Mesendoderm (in vitro differentiated cells): ENCODE data around the gene TMPRSS3.

ENCODE experiments used
- DNase-seq: peaks from one replicate; pipeline ENCODE4 v3.0.0; 2013
- H2AK5ac ChIP-seq: 2 replicates; pipeline ENCODE4 v1.6.1; 2013; ENCODE audit warnings: low read length, inconsistent platforms
- H2BK120ac ChIP-seq: 2 replicates; pipeline ENCODE4 v1.6.1; 2013; ENCODE audit warnings: low read depth, mild to moderate bottlenecking, low read length, moderate library complexity, mixed read lengths
- H2BK15ac ChIP-seq: replicated peaks from 2 replicates; pipeline ENCODE4 v1.6.1; 2013; ENCODE audit warnings: low read depth, mild to moderate bottlenecking, moderate library complexity
- H2BK5ac ChIP-seq: 2 replicates; pipeline ENCODE4 v1.6.1; 2013; ENCODE audit warnings: low read length, inconsistent platforms
- H3K18ac ChIP-seq: 2 replicates; pipeline ENCODE4 v1.6.1; 2013; ENCODE audit warnings: mild to moderate bottlenecking, low read length, mixed read lengths
- H3K23ac ChIP-seq: one replicate; pipeline ENCODE4 v1.6.1; 2013; ENCODE audit warnings: low read length
- H3K27ac ChIP-seq: 2 replicates; pipeline ENCODE4 v1.5.1; 2013; ENCODE audit warnings: low read depth, mild to moderate bottlenecking, inconsistent platforms, low read length, moderate library complexity
- H3K27me3 ChIP-seq: 2 replicates; pipeline ENCODE4 v1.6.1; 2013; ENCODE audit warnings: low read length, control low read depth, mild to moderate bottlenecking, inconsistent platforms; ENCODE audit not compliant: insufficient read depth, poor library complexity
- H3K36me3 ChIP-seq: 2 replicates; pipeline ENCODE4 v1.6.1; 2013; ENCODE audit warnings: low read length, inconsistent platforms; ENCODE audit not compliant: control insufficient read depth, insufficient read depth
- H3K4ac ChIP-seq: one replicate; pipeline ENCODE4 v1.6.1; 2013; ENCODE audit warnings: low read depth, mild to moderate bottlenecking, low read length, moderate library complexity
- H3K4me1 ChIP-seq: 2 replicates; pipeline ENCODE4 v1.6.1; 2013; ENCODE audit warnings: low read depth, low read length, inconsistent platforms; ENCODE audit not compliant: control insufficient read depth
- H3K4me2 ChIP-seq: 2 replicates; pipeline ENCODE4 v1.6.1; 2013; ENCODE audit warnings: low read length
- H3K4me3 ChIP-seq: 2 replicates; pipeline ENCODE4 v1.5.1; 2013; ENCODE audit warnings: mild to moderate bottlenecking, low read length
- H3K56ac ChIP-seq: one replicate; pipeline ENCODE4 v1.6.1; 2013; ENCODE audit warnings: low read length
- H3K79me1 ChIP-seq: 2 replicates; pipeline ENCODE4 v1.6.1; 2013; ENCODE audit warnings: low read length, inconsistent platforms
- H3K79me2 ChIP-seq: 2 replicates; pipeline ENCODE4 v1.6.1; 2013; ENCODE audit warnings: mild to moderate bottlenecking, low read length; ENCODE audit not compliant: control insufficient read depth, insufficient read depth
- H3K9ac ChIP-seq: 2 replicates; pipeline ENCODE4 v1.6.1; 2013; ENCODE audit warnings: low read length, inconsistent platforms
- H4K5ac ChIP-seq: one replicate; pipeline ENCODE4 v1.6.1; 2013; ENCODE audit warnings: low read length
- H4K8ac ChIP-seq: one replicate; pipeline ENCODE4 v1.6.1; 2013; ENCODE audit warnings: low read depth, mild to moderate bottlenecking, control low read depth, low read length, moderate library complexity
- WGBS: extraction: QIAGEN DNeasy Blood & Tissue Kit; methylation state at CpG from one replicate; pipeline ENCODE4 v1.1.7; 2013; ENCODE audit warnings: low lambda C conversion rate, missing lambda C conversion rate; ENCODE audit not compliant: insufficient coverage; ENCODE audit errors: extremely low coverage; 5-methylcytosine and 5-hydroxymethylcytosine counted together

The TMPRSS3 gene

DNA sequence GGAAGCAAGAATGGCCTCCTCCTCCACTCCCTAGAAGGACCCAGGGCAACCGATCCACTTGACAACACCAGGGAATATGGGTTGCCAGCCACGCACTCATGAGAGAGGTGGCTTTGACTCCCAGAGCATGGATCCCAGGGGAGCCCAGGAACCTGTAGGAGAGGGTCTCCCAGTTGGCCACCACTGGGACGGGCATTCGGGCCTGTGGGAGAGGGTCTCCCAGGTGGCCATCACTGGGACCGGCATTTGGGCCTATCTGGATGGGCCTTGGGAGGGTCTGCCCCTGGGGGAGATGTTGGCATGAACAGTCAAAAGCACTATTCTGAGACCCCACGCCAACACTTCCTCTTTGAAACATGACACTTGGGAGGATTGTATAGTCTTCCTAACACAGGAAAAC, 30.1 kb downstream of the TMPRSS3 start:
- Histone ChIP-seq H2BK15ac (no peak overlapping the region), H3K18ac (no peak overlapping the region), H2BK120ac (no peak overlapping the region), H3K79me2 (no peaks in the 10 kb centered on the region), H3K56ac (no peak overlapping the region), H3K4me2 (no peak overlapping the region), H4K5ac (no peak overlapping the region), H3K36me3 (no peaks in the 10 kb centered on the region), H3K4me3 (no peak overlapping the region), H3K23ac (no peak overlapping the region), H3K4me1 (no peaks in the 10 kb centered on the region), H4K8ac (no peak overlapping the region), H3K27me3 (no peaks in the 10 kb centered on the region), H3K79me1 (no peaks in the 10 kb centered on the region), H3K9ac (no peak overlapping the region), H3K27ac (no peak overlapping the region), H3K4ac (no peak overlapping the region), H2AK5ac (no peak overlapping the region), H2BK5ac (no peak overlapping the region)
- WGBS, result no CpG with 5 or more reads among the region's 6 CpGs
- no peak for DNase-seq

DNA sequence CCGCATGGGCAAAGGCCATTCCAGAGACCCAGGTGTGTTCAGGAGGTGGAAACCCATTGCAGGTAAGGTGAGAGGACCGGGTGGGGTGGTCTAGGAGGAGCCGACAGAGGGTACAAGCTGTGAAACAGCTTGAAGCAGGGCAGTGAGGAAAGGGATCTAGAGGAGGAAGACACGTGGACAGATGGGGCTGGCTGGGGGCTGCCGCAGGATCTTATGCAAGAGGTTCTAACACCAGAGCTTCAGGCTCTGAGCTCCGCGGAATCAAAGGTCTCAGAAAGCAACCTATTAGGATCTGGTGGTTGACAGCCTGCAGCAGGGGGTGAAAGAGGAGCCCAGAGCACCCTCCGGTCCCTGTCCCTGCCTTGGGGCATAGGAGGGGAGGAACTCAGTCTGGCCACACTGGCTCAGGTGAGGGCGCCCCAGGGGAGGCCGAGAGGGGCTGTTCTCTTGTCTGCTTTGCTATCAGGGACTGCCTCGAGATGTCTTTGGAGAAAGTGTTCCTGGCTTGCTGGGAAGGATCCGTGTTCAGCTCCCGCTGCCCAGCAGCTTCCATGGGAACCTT, 31.5 kb downstream of the TMPRSS3 start:
- Histone ChIP-seq H3K36me3 (no peaks in the 10 kb centered on the region), H2AK5ac (no peak overlapping the region), H3K79me1 (no peaks in the 10 kb centered on the region), H4K5ac (no peak overlapping the region), H3K27me3 (no peaks in the 10 kb centered on the region), H3K4me2 (no peak overlapping the region), H3K4me3 (no peak overlapping the region), H3K18ac (no peak overlapping the region), H3K4ac (no peak overlapping the region), H3K23ac (no peak overlapping the region), H3K79me2 (no peaks in the 10 kb centered on the region), H3K56ac (no peak overlapping the region), H2BK120ac (no peak overlapping the region), H2BK15ac (no peak overlapping the region), H3K27ac (no peak overlapping the region), H3K4me1 (no peaks in the 10 kb centered on the region), H3K9ac (no peak overlapping the region), H2BK5ac (no peak overlapping the region), H4K8ac (no peak overlapping the region)
- WGBS, result no CpG with 5 or more reads among the region's 13 CpGs
- DNase-seq, result no peak

DNA sequence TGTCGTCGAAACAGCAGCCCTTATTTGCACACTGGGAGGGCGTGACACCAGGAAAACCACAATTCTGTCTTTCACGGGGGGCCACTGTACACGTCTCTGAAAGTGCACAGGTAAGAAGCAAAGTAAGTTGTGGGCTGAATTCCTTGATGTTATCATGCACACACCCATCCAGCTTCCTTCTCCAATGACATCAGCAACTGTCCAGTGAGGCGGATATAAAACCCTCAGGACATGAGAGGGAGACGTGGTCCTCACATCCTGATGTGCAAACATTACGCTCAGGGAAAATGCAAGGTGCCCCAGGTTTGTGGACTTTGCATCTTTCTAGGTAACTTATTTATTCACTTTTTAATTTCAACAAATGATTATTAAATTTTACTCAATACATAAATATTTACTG, 32.5 kb downstream of the TMPRSS3 start:
- Histone ChIP-seq H3K4me1 (no peaks in the 10 kb centered on the region), H3K18ac (no peak overlapping the region), H4K8ac (no peak overlapping the region), H2AK5ac (no peak overlapping the region), H4K5ac (no peak overlapping the region), H2BK5ac (no peak overlapping the region), H3K27me3 (no peaks in the 10 kb centered on the region), H3K27ac (no peak overlapping the region), H3K4ac (no peak overlapping the region), H2BK15ac (no peak overlapping the region), H3K79me1 (no peaks in the 10 kb centered on the region), H3K4me2 (no peak overlapping the region), H3K36me3 (no peaks in the 10 kb centered on the region), H3K56ac (no peak overlapping the region), H2BK120ac (no peak overlapping the region), H3K23ac (no peak overlapping the region), H3K9ac (no peak overlapping the region), H3K79me2 (no peaks in the 10 kb centered on the region), H3K4me3 (no peak overlapping the region)
- DNase-seq, result no peak
- WGBS, result no CpG with 5 or more reads among the region's 8 CpGs

DNA sequence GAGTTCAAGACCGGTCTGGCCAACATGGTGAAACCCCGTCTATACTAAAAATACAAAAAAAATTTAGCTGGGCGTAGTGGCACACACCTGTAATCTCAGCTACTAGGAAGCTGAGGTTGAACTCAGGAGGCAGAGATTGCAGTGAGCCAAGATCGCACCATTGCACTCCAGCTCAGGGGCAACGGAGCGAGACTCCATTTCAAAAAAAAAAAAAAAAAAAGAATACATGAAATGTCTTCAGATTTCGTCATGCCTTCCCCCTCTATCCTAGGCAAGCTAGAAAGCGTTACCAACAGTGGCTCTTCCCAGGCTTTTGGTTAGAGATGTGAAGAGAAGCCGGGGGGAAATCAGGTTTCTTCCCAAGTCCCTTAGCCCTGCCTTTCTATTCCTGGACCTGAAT, 33.2 kb downstream of the TMPRSS3 start:
- no peaks in the 10 kb centered on the region for H3K79me2 ChIP-seq

DNA sequence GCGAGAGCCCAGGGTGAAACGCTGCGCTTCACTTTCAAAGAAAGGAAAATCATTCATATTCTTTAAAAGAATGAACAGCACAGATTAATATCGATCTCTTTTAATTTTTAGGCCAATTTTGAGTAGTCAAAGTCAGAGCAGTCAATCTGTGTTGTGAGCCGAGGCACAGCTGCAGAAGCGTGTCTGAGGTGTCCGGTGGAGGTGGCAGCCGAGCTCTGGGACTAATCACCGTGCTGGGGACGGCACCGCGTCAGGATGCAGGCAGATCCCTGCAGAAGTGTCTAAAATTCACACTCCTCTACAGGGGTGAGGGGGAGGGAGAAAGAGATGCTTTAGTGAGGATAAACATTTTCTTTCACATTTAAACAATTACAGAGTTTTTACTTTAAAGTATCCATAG, 33.7 kb downstream of the TMPRSS3 start:
- no peaks in the 10 kb centered on the region for H3K36me3 ChIP-seq
- H4K8ac ChIP-seq, result no peak overlapping the region
- no peak overlapping the region for H3K18ac ChIP-seq
- no peak overlapping the region for H2BK15ac ChIP-seq
- no peaks in the 10 kb centered on the region for H3K79me1 ChIP-seq
- no peak overlapping the region for H2AK5ac ChIP-seq
- H2BK5ac ChIP-seq, result no peak overlapping the region
- H3K79me2 ChIP-seq, result no peaks in the 10 kb centered on the region
- H3K9ac ChIP-seq, result no peak overlapping the region
- H3K4ac ChIP-seq, result no peak overlapping the region
- no peak overlapping the region for H3K56ac ChIP-seq
- no CpG with 5 or more reads among the region's 12 CpGs for WGBS
- no peak overlapping the region for H3K4me3 ChIP-seq
- no peaks in the 10 kb centered on the region for H3K4me1 ChIP-seq
- no peak overlapping the region for H3K27ac ChIP-seq
- no peak overlapping the region for H2BK120ac ChIP-seq
- H4K5ac ChIP-seq, result no peak overlapping the region
- no peaks in the 10 kb centered on the region for H3K27me3 ChIP-seq
- H3K23ac ChIP-seq, result no peak overlapping the region
- H3K4me2 ChIP-seq, result no peak overlapping the region
- no peak for DNase-seq

More for the DNA sequence above, 33.2 kb downstream of the TMPRSS3 start:
- Histone ChIP-seq H4K8ac (no peak overlapping the region), H3K36me3 (no peaks in the 10 kb centered on the region), H2BK5ac (no peak overlapping the region), H3K4me3 (no peak overlapping the region), H3K9ac (no peak overlapping the region), H2BK15ac (no peak overlapping the region), H3K4me1 (no peaks in the 10 kb centered on the region), H3K79me1 (no peaks in the 10 kb centered on the region), H2BK120ac (no peak overlapping the region), H4K5ac (no peak overlapping the region), H3K56ac (no peak overlapping the region), H3K27me3 (no peaks in the 10 kb centered on the region), H2AK5ac (no peak overlapping the region), H3K4ac (no peak overlapping the region), H3K23ac (no peak overlapping the region), H3K27ac (no peak overlapping the region), H3K18ac (no peak overlapping the region), H3K4me2 (no peak overlapping the region)
- no peak for DNase-seq
- no CpG with 5 or more reads among the region's 9 CpGs for WGBS

DNA sequence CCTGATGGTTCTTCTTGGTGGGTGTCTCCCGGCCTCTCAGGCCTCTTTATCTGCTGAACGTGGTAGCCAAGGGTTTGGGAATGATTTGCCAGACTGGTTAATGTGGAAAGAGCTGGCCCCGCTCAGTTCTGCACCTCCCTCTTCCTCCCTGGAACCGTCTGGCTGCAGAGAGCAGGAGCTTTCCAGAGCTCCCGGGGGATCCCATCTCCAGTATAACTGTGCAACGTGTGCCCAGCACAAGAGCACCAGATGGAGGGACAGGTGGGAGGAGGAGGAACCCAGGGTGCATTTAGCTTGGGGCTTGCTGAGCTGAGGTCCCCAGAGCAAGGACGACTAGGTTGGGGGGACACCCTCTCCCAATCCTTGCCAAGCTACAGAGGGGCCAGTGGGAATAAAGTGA, 34.6 kb downstream of the TMPRSS3 start:
- Histone ChIP-seq H2BK15ac (no peak overlapping the region), H4K5ac (no peak overlapping the region), H2BK5ac (no peak overlapping the region), H3K9ac (no peak overlapping the region), H3K4me3 (no peak overlapping the region), H3K4me1 (no peaks in the 10 kb centered on the region), H3K79me1 (no peaks in the 10 kb centered on the region), H3K4ac (no peak overlapping the region), H3K56ac (no peak overlapping the region), H4K8ac (no peak overlapping the region), H3K36me3 (no peaks in the 10 kb centered on the region), H2AK5ac (no peak overlapping the region), H3K79me2 (no peaks in the 10 kb centered on the region), H3K18ac (no peak overlapping the region), H3K27me3 (no peaks in the 10 kb centered on the region), H3K23ac (no peak overlapping the region), H3K4me2 (no peak overlapping the region), H2BK120ac (no peak overlapping the region), H3K27ac (no peak overlapping the region)
- no CpG with 5 or more reads among the region's 7 CpGs for WGBS
- no peak for DNase-seq
